HCT116 (cell line): ENCODE data around the gene SGSM2. TPM values are rescaled to one million over a fixed set of nuclear protein-coding genes. Genes with fewer than 3 reads are reported as not detected.

Experiments used
- ATAC-seq: fragments of 200-7000 bp; cut with Tn5 transposase; 2 replicates; pipeline ENCODE4 v1.9.1; 2020; ENCODE audit warnings: mild to moderate bottlenecking, moderate library complexity
- BruUV-seq: library from RNA; stranded (reverse); fragments of 400-500 nt; replicated peaks from 2 replicates; lab custom pipeline; 2021; lab: Mats Ljungman, UMichigan
- CTCF ChIA-PET: fragments of 300-600 bp; sonication (Branson Sonifier 250); formaldehyde crosslinking; loops from one replicate; lab custom pipeline; 2021; ENCODE audit warnings: antibody characterized with exemption; lab: Charles Lee
- POLR2A ChIA-PET: fragments of 300-600, 350-600 bp; sonication (Branson Sonifier 250); formaldehyde crosslinking; loops from one replicate; lab custom pipeline; 2021; ENCODE audit warnings: antibody characterized with exemption; lab: Charles Lee
- RAD21 ChIA-PET, 2 experiments: fragments of 300-600 bp; sonication (Branson Sonifier 250); formaldehyde crosslinking; loops; one replicate each; lab custom pipeline; 2023; ENCODE audit warnings: low total read pairs in 2 of 2; ENCODE audit not compliant: uncharacterized antibody in 2 of 2, unreplicated experiment in 2 of 2, low non-redundant PET in 1 of 2; lab: Charles Lee
- DNase-seq: peaks from one replicate; pipeline ENCODE4 v3.0.0-alpha.2; 2010; ENCODE audit warnings: low read depth, low spot score
- H2AFZ ChIP-seq: fragments of 200-600 bp; shearing (Covaris generic), sonication (generic); 2 replicates; pipeline ENCODE4 v1.6.1; 2017; ENCODE audit warnings: low read depth, mixed run types, mixed read lengths, antibody characterized with exemption, low read length; ENCODE audit not compliant: poor library complexity, severe bottlenecking
- H3K27ac ChIP-seq: 2 replicates; pipeline ENCODE4 v1.5.1; 2012; ENCODE audit warnings: low read depth, low read length
- H3K27me3 ChIP-seq: fragments of 200-600 bp; sonication (generic); 2 replicates; pipeline ENCODE4 v1.6.1; 2016; ENCODE audit warnings: mixed run types, low read length, mixed read lengths; ENCODE audit not compliant: insufficient read depth
- H3K36me3 ChIP-seq, 2 experiments: fragments of 200-500 bp in 1 of 2; fragments of 200-600 bp in 1 of 2; sonication (Bioruptor generic) in 1 of 2; sonication (generic) in 1 of 2; 2 replicates each; pipeline versions ENCODE4 v1.5.1 to v1.6.1; 2014 to 2016; ENCODE audit warnings: low read length in 2 of 2, inconsistent platforms in 1 of 2, mixed read lengths in 1 of 2, mixed run types in 1 of 2; ENCODE audit not compliant: insufficient read depth in 2 of 2, control insufficient read depth in 1 of 2
- H3K4me1 ChIP-seq, 2 experiments: fragments of 200-600 bp in 1 of 2; sonication (generic) in 1 of 2; 2 replicates each; pipeline versions ENCODE4 v1.5.1 to v1.6.1; 2012 to 2017; ENCODE audit warnings: low read length in 2 of 2, inconsistent platforms in 1 of 2, mild to moderate bottlenecking in 1 of 2, mixed read lengths in 1 of 2, mixed run types in 1 of 2, moderate library complexity in 1 of 2; ENCODE audit not compliant: insufficient read depth in 2 of 2, control insufficient read depth in 1 of 2
- H3K4me2 ChIP-seq: fragments of 200-600 bp; sonication (generic); 2 replicates; pipeline ENCODE4 v1.6.1; 2017; ENCODE audit warnings: mixed run types, low read length, mixed read lengths
- H3K4me3 ChIP-seq, 2 experiments: fragments of 200-600 bp in 1 of 2; sonication (generic) in 1 of 2; replicated peaks in 1 of 2; 2 replicates each; pipeline ENCODE4 v1.5.1; 2011 to 2016; ENCODE audit warnings: low read length in 2 of 2, control low read depth in 1 of 2, low read depth in 1 of 2, mild to moderate bottlenecking in 1 of 2, mixed read lengths in 1 of 2, mixed run types in 1 of 2
- H3K79me2 ChIP-seq: fragments of 200-600 bp; sonication (generic); 2 replicates; pipeline ENCODE4 v1.6.1; 2017; ENCODE audit warnings: mild to moderate bottlenecking, mixed run types, low read length, moderate library complexity, mixed read lengths; ENCODE audit not compliant: insufficient read depth
- H3K9ac ChIP-seq: fragments of 200-600 bp; sonication (generic); 2 replicates; pipeline ENCODE4 v1.6.1; 2016; ENCODE audit warnings: low read length, mixed read lengths
- H3K9me2 ChIP-seq: fragments of 200-600 bp; sonication (generic), shearing (Covaris generic); 2 replicates; pipeline ENCODE4 v1.6.1; 2017; ENCODE audit warnings: mixed run types, mild to moderate bottlenecking, moderate library complexity; ENCODE audit not compliant: insufficient read depth
- H3K9me3 ChIP-seq, 2 experiments: fragments of 200-500 bp in 1 of 2; fragments of 200-600 bp in 1 of 2; sonication (Bioruptor generic) in 1 of 2; sonication (generic) in 1 of 2; 2 replicates each; pipeline ENCODE4 v1.6.1; 2014 to 2017; ENCODE audit warnings: low read length in 2 of 2, mixed read lengths in 2 of 2, inconsistent platforms in 1 of 2, low read depth in 1 of 2, mild to moderate bottlenecking in 1 of 2, mixed run types in 1 of 2, moderate library complexity in 1 of 2; ENCODE audit not compliant: control insufficient read depth in 1 of 2, insufficient read depth in 1 of 2
- H4K20me1 ChIP-seq: fragments of 200-600 bp; sonication (generic), shearing (Covaris generic); 2 replicates; pipeline ENCODE4 v1.6.1; 2017; ENCODE audit warnings: mixed run types, mild to moderate bottlenecking, moderate library complexity; ENCODE audit not compliant: insufficient read depth
- ATF3 ChIP-seq: IDR thresholded peaks from 2 replicates; pipeline ENCODE4 v1.6.1; 2012
- CTCF ChIP-seq, 3 experiments: fragments of 200-600 bp in 1 of 3; sonication (generic) in 1 of 3; IDR thresholded peaks in 2 of 3; conservative IDR thresholded peaks in 1 of 3; 2 replicates each; pipeline ENCODE4 v1.5.1; 2012 to 2017; ENCODE audit warnings: low read depth in 2 of 3, low read length in 2 of 3, antibody characterized with exemption in 1 of 3, borderline replicate concordance in 1 of 3, control low read depth in 1 of 3, mild to moderate bottlenecking in 1 of 3, mixed read lengths in 1 of 3, mixed run types in 1 of 3, moderate library complexity in 1 of 3; ENCODE audit not compliant: insufficient read depth in 1 of 3
- EZH2 ChIP-seq: fragments of 200-600 bp; sonication (generic); IDR thresholded peaks from 2 replicates; pipeline ENCODE4 v1.6.1; 2017; ENCODE audit warnings: antibody characterized with exemption, mixed run types
- POLR2AphosphoS5 ChIP-seq: IDR thresholded peaks from 2 replicates; pipeline ENCODE4 v1.6.1; 2011; ENCODE audit warnings: mild to moderate bottlenecking, low read depth, low read length, moderate library complexity
- RAD21 ChIP-seq: IDR thresholded peaks from 2 replicates; pipeline ENCODE4 v1.6.1; 2012; ENCODE audit warnings: low read depth, mild to moderate bottlenecking
- SIN3A ChIP-seq: IDR thresholded peaks from 2 replicates; pipeline ENCODE4 v1.6.1; 2012; ENCODE audit warnings: low read depth
- SRF ChIP-seq: IDR thresholded peaks from 2 replicates; pipeline ENCODE4 v1.6.1; 2012; ENCODE audit warnings: low read depth
- TCF7L2 ChIP-seq: IDR thresholded peaks from 2 replicates; pipeline ENCODE4 v1.7.0; 2011; ENCODE audit warnings: borderline replicate concordance, inconsistent platforms; ENCODE audit not compliant: insufficient read depth, insufficient read length; ENCODE audit errors: extremely low read depth
- ZBTB33 ChIP-seq: IDR thresholded peaks from 2 replicates; pipeline ENCODE4 v1.6.1; 2011; ENCODE audit warnings: mild to moderate bottlenecking, low read length, moderate library complexity; ENCODE audit not compliant: insufficient replicate concordance; ENCODE audit errors: extremely low read depth
- ZFX ChIP-seq: fragments of 450-650 bp; IDR thresholded peaks from 2 replicates; pipeline ENCODE4 v1.6.1; 2017
- intact Hi-C: fragments of 100-400 bp; cut with micrococcal nuclease; formaldehyde crosslinking; loops from 2 replicates; pipeline ENCODE4 v1.10.0; 2022
- total RNA-seq: library from RNA; stranded (reverse); gene quantifications from one replicate; pipeline ENCODE4 v1.2.1, GENCODE V29; 2021; ENCODE audit not compliant: unreplicated experiment

The SGSM2 gene
- total RNA-seq, 1 experiment from 2014 or later, result 68.1 TPM

- TF ChIP-seq ZBTB33, result no peak
- TF ChIP-seq SIN3A, result no peak
- no peak for TF ChIP-seq POLR2AphosphoS5
- TF ChIP-seq SRF, result no peak
- TF ChIP-seq ZFX, result no peak
- no peak for TF ChIP-seq EZH2
- TF ChIP-seq, all 23 proteins: peak for 0
Observed at GRCh38 chr17:2362881-2363280, 25.6 kb downstream of the SGSM2 start (continued).

- DNase-seq (no peak), ATAC-seq (no peak)
- no peak overlapping the region for H3K27ac ChIP-seq
- H4K20me1 ChIP-seq, result no peaks in the 10 kb centered on the region
- ChIA-PET POLR2A (no interaction called here), CTCF (interaction anchor here (0.5 kb wide), 1 partner anchor 415 kb away, joined by 3 read pairs; no protein-coding TSS in a partner anchor), RAD21 (no interaction called here)
- H3K36me3 ChIP-seq, result peaks cover 4 to 7% of the 10 kb centered on the region in 2 experiments; a peak in 2 of 4 replicates
- H3K4me2 ChIP-seq, result no peak overlapping the region
- no peak overlapping the region for H3K4me3 ChIP-seq
- no peaks in the 10 kb centered on the region for H3K9me2 ChIP-seq
- intact Hi-C loops, result no loop called here
- H3K27me3 ChIP-seq, result no peaks in the 10 kb centered on the region
- H3K9ac ChIP-seq, result no peak overlapping the region
- no peaks in the 10 kb centered on the region for H3K9me3 ChIP-seq
- H2AFZ ChIP-seq, result no peak overlapping the region
- BruUV-seq, result no TSS peak
- H3K79me2 ChIP-seq, result no peaks in the 10 kb centered on the region
- TF ChIP-seq RAD21 (no peak), TCF7L2 (no peak), ATF3 (no peak), CTCF (IDR thresholded peaks at IDR 0.05 in 2 of 3, conservative IDR thresholded peaks at IDR 0.05 in 1 of 3; ENCODE audit: borderline replicate concordance in 1 of 3, insufficient read depth in 1 of 3, low read depth in 2 of 3, low read length in 2 of 3) (no peak), ZBTB33 (no peak)
- H3K4me1 ChIP-seq, result peaks cover 24 to 31% of the 10 kb centered on the region in 2 experiments
Observed at GRCh38 chr17:2363318-2363717, 26.0 kb downstream of the SGSM2 start.
